HepG2 (cell line): Measurements from ENCODE around the gene ZFPM1. TPM values are rescaled to one million over a fixed set of nuclear protein-coding genes. Genes with fewer than 3 reads are reported as not detected.

Experiments
- AHR ChIP-seq: IDR thresholded peaks from 2 replicates; pipeline ENCODE4 v1.6.1; 2018; ENCODE audit warnings: missing genetic modification reagents, missing compliant biosample characterization
- ATF1 ChIP-seq: IDR thresholded peaks from 2 replicates; pipeline ENCODE4 v1.6.1; 2016; ENCODE audit warnings: mild to moderate bottlenecking, control low read depth
- CAMTA2 ChIP-seq: sonication (generic); formaldehyde crosslinking; IDR thresholded peaks from 2 replicates; pipeline ENCODE4 v1.4.0; 2020; ENCODE audit warnings: mild to moderate bottlenecking, missing genetic modification reagents, borderline replicate concordance
- CBX1 ChIP-seq: IDR thresholded peaks from one replicate; pipeline ENCODE4 v1.6.1; 2016; ENCODE audit warnings: antibody characterized with exemption, low read depth
- DPF2 ChIP-seq: sonication (generic); formaldehyde crosslinking; IDR thresholded peaks from 2 replicates; pipeline ENCODE4 v1.4.0; 2020; ENCODE audit warnings: mild to moderate bottlenecking, low read depth, missing genetic modification reagents, borderline replicate concordance
- FOXJ3 ChIP-seq: sonication (generic); formaldehyde crosslinking; IDR thresholded peaks from 2 replicates; pipeline ENCODE4 v1.4.0; 2020; ENCODE audit warnings: missing genetic modification reagents, mild to moderate bottlenecking, borderline replicate concordance
- FOXO4 ChIP-seq: sonication (generic); formaldehyde crosslinking; conservative IDR thresholded peaks from 2 replicates; pipeline ENCODE4 v1.8.1; 2023; ENCODE audit warnings: missing genetic modification reagents
- GPN1 ChIP-seq: sonication (generic); formaldehyde crosslinking; IDR thresholded peaks from 2 replicates; pipeline ENCODE4 v1.5.1; 2020; ENCODE audit warnings: missing genetic modification reagents, borderline replicate concordance
- KDM6A ChIP-seq: IDR thresholded peaks from 2 replicates; pipeline ENCODE4 v1.6.1; 2016; ENCODE audit warnings: low read depth
- MZF1 ChIP-seq: sonication (generic); formaldehyde crosslinking; IDR thresholded peaks from 2 replicates; pipeline ENCODE4 v1.8.1; 2023; ENCODE audit warnings: mild to moderate bottlenecking, missing genetic modification reagents, borderline replicate concordance
- NAIF1 ChIP-seq: sonication (generic); formaldehyde crosslinking; IDR thresholded peaks from 2 replicates; pipeline ENCODE4 v1.5.0; 2020; ENCODE audit warnings: mild to moderate bottlenecking, missing genetic modification reagents, borderline replicate concordance
- SRF ChIP-seq: IDR thresholded peaks from 2 replicates; pipeline ENCODE4 v1.6.1; 2011; ENCODE audit warnings: mild to moderate bottlenecking, low read depth, low read length, moderate library complexity
- SYNCRIP ChIP-seq: fragments of 200-400 bp; formaldehyde crosslinking; IDR thresholded peaks from 2 replicates; pipeline ENCODE4 v1.6.1; 2018; ENCODE audit warnings: mild to moderate bottlenecking, low read depth, low read length; ENCODE audit not compliant: insufficient read depth
- ZFP62 ChIP-seq: sonication (generic); formaldehyde crosslinking; IDR thresholded peaks from 2 replicates; pipeline ENCODE4 v1.4.0; 2020; ENCODE audit warnings: missing genetic modification reagents
- ZNF292 ChIP-seq: sonication (generic); formaldehyde crosslinking; IDR thresholded peaks from 2 replicates; pipeline ENCODE4 v1.8.1; 2022; ENCODE audit warnings: mild to moderate bottlenecking, low read depth, missing genetic modification reagents, borderline replicate concordance
- ZNF607 ChIP-seq: sonication (generic); formaldehyde crosslinking; IDR thresholded peaks from 2 replicates; pipeline ENCODE4 v1.5.1; 2020; ENCODE audit warnings: missing genetic modification reagents, mild to moderate bottlenecking, borderline replicate concordance
- ZNF703 ChIP-seq: sonication (generic); formaldehyde crosslinking; IDR thresholded peaks from 2 replicates; pipeline ENCODE4 v1.5.1; 2020; ENCODE audit warnings: missing genetic modification reagents, mild to moderate bottlenecking, moderate library complexity, borderline replicate concordance
- ZNF879 ChIP-seq: sonication (generic); formaldehyde crosslinking; IDR thresholded peaks from 2 replicates; pipeline ENCODE4 v1.8.1; 2023; ENCODE audit warnings: missing genetic modification reagents
- ZNF883 ChIP-seq: sonication (generic); formaldehyde crosslinking; IDR thresholded peaks from 2 replicates; pipeline ENCODE4 v1.5.1; 2020; ENCODE audit warnings: mild to moderate bottlenecking, missing genetic modification reagents; ENCODE audit errors: not compliant biosample characterization
- ZNF891 ChIP-seq: sonication (generic); formaldehyde crosslinking; IDR thresholded peaks from 2 replicates; pipeline ENCODE4 v1.5.0; 2020; ENCODE audit warnings: mild to moderate bottlenecking, missing genetic modification reagents
- ZSCAN5A ChIP-seq: sonication (generic); formaldehyde crosslinking; IDR thresholded peaks from 2 replicates; pipeline ENCODE4 v1.8.0; 2022; ENCODE audit warnings: mild to moderate bottlenecking, missing genetic modification reagents, borderline replicate concordance
- polyA plus RNA-seq, 8 experiments: library from polyadenylated mRNA; depleted of rRNA in 3 of 8; stranded (reverse) in 7 of 8; unstranded in 1 of 8; fragments of >200 nt; fragmentation: Illumina TruSeq in 4 of 8; extraction: Trizol in 4 of 8; gene quantifications; 2 replicates each; pipeline versions ENCODE4 v1.2.1 to v1.2.3, GENCODE V29; 2011 to 2016; ENCODE audit warnings: low read depth in 4 of 8, missing spikeins in 1 of 8, mixed read lengths in 1 of 8; ENCODE audit not compliant: insufficient read depth in 1 of 8
- total RNA-seq, 5 experiments: library from RNA; depleted of rRNA; stranded (reverse); fragments of >200 nt; fragmentation: Illumina TruSeq; extraction: Trizol; gene quantifications; 2 replicates each; pipeline ENCODE4 v1.2.3, GENCODE V29; 2016; ENCODE audit warnings: low read depth in 1 of 5
- TF ChIP-seq, protein P1 (sequence below): sonication (generic); formaldehyde crosslinking; IDR thresholded peaks from 2 replicates; pipeline ENCODE4 v1.9.0; 2021; ENCODE audit warnings: missing genetic modification reagents, mild to moderate bottlenecking, borderline replicate concordance

Gene ZFPM1
- total and polyA plus RNA-seq, 2 of the 13 experiments (the other 11 are each of a cell fraction or from before 2014, with no cell fraction given): 1.3 to 3.8 TPM

- TF ChIP-seq CAMTA2 (CRISPR knock-in tag) (peak; percentile 81; the same call in 1 of the 2 replicates), SYNCRIP (no peak), ZNF703 (CRISPR knock-in tag) (peak; percentile 93), MZF1 (no peak), ZSCAN5A (peak; percentile 32; the same call in 1 of the 2 replicates), DPF2 (CRISPR knock-in tag) (peak; percentile 54; the same call in 1 of the 2 replicates), CBX1 (no peak), ZFP62 (CRISPR knock-in tag) (no peak), ATF1 (CRISPR knock-in tag) (no peak), KDM6A (CRISPR knock-in tag) (0 out of 2 replicates have a peak, but pooled peaks have one; percentile 52), FOXO4 (CRISPR knock-in tag) (0 out of 2 replicates have a peak, but pooled peaks have one; percentile 92), FOXJ3 (CRISPR knock-in tag) (peak; percentile 72; the same call in 1 of the 2 replicates), ZNF883 (CRISPR knock-in tag) (peak; percentile 59), GPN1 (no peak), ZNF607 (CRISPR knock-in tag) (peak; percentile 83; the same call in 1 of the 2 replicates), ZNF891 (CRISPR knock-in tag) (peak; percentile 92), ZNF879 (CRISPR knock-in tag) (no peak), AHR (CRISPR knock-in tag) (no peak; the same call in 1 of the 2 replicates), SRF (no peak), ZNF292 (no peak), NAIF1 (CRISPR knock-in tag) (peak; percentile 48; the same call in 1 of the 2 replicates)
- TF ChIP-seq, protein P1, sequence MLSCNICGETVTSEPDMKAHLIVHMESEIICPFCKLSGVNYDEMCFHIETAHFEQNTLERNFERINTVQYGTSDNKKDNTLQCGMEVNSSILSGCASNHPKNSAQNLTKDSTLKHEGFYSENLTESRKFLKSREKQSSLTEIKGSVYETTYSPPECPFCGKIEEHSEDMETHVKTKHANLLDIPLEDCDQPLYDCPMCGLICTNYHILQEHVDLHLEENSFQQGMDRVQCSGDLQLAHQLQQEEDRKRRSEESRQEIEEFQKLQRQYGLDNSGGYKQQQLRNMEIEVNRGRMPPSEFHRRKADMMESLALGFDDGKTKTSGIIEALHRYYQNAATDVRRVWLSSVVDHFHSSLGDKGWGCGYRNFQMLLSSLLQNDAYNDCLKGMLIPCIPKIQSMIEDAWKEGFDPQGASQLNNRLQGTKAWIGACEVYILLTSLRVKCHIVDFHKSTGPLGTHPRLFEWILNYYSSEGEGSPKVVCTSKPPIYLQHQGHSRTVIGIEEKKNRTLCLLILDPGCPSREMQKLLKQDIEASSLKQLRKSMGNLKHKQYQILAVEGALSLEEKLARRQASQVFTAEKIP (CRISPR knock-in tag): no peak
Measured at GRCh38 chr16:88508868-88509748, 56.0 kb downstream of the ZFPM1 start (continued).
